SKM-1 treated with dmso at 0.1 percent for 144 hours (cell line): Measurements from ENCODE around the gene IRX1.

ENCODE experiments used
- DNase-seq: peaks from one replicate; lab custom pipeline; 2025; ENCODE audit not compliant: unreplicated experiment; lab: John Stamatoyannopoulos, UW

IRX1 gene

DNA sequence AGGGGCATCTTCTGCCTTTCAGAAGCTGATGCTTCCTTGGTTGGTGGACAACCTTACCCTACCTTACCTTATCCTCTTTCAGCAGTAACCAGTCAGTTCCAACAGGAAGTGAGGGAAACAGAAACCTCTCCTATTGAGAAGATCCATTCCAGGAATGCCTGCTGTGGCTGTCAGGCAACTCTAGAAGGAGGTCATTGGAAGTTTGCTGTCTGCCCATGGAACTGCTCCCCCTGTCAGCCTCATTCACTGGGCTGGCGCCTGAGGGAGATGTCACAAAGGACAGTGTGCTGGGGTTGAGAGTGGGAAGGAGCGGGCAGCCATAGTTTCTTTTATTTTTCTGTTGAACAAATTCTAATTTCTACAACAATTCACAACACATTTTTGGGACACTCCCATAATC is 54.7 kb downstream of the IRX1 start:
- no peak for DNase-seq

DNA sequence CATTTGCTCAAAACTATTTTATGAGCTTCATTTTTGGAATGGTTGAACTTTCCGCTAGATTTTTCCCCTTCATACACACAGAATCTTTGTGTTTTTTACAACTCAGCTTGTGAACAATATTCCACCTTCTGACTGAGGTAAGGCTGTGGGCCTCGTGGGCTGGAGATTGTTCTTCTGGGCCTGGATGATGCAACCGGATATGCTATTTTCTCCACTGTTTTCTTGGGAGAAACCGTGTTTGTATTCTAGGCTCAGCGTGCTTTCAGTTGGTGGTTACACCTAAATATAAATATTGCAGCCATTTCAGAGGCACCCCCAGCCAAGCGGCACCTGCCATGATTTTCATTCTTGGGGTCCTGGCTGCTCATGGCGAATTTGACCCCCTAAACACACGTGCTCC is 55.2 kb downstream of the IRX1 start:
- no peak for DNase-seq
